Activated CD8-positive, alpha-beta memory T cell treated with anti-CD3 and anti-CD28 coated beads for 4 hours (primary cell): ENCODE results near the gene CLSTN3.

ENCODE experiments used
- DNase-seq, 2 donors: peaks; one replicate each; pipeline ENCODE4 v3.0.0-alpha.2; 2020; ENCODE audit warnings: low read depth in 2 of 2

The CLSTN3 gene

DNA sequence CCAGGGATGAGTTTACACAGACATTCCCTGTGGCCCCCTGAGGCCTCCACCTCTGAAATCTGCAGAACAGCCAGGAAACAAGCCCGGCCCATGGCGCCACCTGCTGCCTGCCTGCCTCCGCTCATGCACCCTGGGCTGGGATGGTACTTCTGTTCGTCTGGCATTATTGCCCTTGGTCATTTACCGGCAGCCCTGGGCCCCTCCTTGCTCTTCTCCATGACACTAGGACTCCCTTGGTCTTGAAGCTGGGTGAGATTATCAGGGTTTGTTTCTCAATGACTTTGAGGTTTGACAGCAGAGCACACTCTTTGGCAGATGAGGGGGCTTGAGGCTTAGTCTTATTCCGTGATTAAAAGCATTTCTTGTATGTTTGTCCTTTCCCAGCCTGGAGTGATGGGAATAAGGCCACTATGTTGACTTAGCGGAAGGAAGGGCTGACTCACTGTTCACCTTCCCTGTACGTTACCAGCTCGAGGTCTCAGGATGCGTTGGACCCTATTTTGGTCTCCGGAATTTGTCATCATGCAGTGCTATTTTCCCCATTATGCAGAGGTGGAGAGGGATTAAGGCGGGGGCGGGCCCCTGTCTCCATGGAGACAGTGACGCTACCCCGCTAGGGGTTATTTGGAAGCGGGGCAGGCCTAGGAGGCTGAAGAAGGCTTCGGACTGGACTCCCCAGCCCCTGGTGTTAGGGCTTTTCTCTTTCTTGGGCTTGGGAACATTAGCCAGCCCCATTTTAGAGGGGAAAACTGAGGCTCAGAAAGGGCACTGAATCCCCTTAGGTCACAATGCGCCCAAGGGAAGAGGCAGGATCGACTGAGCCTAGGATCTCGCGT is 58.6 kb downstream of the CLSTN3 start:
- DNase-seq, result peak; percentile 19 to 36

DNA sequence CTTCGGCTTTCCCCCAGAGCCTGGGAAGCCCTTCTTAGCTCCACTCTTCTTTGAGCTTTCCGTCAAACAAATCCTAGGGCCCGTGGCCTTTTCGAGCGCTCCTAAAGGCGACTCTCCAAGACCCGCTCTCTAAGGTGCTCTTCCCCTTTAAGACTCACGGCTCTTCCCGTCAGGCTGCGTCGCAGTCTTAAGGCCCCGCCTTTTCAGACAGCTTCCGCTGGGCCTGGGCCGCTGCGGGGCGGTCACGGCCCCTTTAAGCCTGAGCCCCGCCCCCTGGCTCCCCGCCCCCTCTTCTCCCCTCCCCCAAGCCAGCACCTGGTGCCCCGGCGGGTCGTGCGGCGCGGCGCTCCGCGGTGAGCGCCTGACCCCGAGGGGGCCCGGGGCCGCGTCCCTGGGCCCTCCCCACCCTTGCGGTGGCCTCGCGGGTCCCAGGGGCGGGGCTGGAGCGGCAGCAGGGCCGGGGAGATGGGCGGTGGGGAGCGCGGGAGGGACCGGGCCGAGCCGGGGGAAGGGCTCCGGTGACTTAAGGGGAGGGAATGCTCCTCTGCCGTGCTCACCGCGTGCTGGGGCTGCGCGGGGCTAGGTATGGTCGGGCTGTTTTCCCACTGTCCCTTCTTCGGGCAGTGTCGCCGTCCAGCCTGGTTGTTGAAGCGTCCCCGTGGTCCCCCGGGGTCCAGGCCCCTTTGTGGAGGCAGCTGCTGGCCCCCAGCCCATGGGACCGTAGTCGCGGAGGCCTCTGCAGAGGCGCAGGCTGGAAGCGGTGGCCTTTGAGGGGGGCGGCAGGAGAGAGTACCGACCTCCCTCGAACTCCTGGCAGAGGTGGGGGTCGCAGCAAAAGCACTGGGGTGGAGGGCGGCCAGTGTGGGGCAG is 59.5 kb downstream of the CLSTN3 start, which contains the start of gene PEX5:
TSS of gene PEX5 (plus strand) at position 289 of the 870 bp plus-strand sequence. CDS start 692 bp downstream, outside the sequence.
- DNase-seq, result peak; percentile 70 to 75

DNA sequence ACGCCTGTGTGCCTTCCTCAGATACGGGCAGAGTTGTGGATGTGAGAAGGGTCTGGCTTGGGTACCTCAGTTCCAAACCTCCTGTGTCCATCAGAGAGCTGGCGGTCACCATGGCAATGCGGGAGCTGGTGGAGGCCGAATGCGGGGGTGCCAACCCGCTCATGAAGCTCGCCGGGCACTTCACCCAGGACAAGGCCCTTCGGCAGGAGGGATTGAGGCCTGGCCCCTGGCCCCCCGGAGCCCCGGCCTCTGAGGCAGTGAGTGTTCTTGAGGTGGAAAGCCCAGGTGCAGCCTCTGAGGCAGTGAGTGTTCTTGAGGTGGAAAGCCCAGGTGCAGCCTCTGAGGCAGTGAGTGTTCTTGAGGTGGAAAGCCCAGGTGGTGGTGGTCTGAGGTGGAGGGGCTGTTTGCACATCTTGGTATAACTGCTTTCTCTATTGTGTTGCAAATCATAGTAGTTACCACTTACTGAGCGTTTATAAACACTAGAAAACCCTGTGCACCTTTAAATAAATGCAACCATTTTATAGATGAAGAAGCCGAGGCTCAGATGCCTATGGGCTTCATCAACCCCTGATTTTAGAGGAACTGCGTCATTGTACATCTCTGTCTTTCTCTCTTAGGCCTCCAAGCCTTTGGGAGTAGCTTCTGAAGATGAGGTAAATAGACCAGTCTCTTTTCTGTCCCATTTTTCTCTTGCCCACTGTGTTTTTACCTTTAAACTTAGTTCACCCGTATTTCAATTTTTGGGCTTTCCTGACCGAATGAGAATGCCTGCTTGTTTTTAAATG is 60.3 kb downstream of the CLSTN3 start:
- no peak for DNase-seq

DNA sequence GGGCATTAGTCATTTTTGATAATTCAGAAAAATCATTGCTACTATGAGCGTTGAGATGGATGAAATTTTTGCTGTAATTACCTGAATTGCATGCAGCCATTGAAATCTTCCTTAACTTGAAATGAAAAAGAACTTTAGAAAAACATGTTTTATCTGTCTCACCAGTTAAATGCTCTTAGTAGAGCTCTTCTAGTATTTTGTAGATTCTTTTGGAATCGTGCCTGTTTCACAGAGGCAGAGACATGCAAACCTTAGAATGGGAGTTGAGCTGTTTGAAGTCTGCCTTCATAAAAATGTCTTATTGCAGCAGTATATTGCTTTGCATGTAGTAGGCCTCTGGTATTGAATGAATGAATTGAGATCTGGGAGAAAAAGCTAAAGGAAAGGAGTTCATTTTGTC is 63.5 kb downstream of the CLSTN3 start:
- no peak for DNase-seq

DNA sequence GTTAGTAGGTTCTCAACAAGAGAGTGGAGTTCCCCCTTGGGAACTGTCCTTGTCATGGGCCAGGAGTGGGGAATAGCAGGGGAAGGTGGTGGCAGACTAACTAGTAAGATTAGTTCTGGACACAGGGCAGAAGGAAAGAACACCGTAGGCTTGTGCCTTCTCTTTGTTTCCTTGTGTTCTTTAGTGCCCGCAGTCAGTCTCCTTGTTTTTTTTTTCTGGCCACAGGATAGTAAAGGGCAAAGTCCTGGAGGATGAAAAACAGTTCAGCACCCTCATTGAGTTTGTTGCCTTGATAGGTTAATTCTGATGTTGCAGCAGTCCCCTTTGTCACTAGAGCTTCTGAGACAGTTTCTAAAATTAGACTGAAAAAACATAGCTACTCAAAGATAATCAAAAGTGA is 67.7 kb downstream of the CLSTN3 start:
- DNase-seq, result no peak

DNA sequence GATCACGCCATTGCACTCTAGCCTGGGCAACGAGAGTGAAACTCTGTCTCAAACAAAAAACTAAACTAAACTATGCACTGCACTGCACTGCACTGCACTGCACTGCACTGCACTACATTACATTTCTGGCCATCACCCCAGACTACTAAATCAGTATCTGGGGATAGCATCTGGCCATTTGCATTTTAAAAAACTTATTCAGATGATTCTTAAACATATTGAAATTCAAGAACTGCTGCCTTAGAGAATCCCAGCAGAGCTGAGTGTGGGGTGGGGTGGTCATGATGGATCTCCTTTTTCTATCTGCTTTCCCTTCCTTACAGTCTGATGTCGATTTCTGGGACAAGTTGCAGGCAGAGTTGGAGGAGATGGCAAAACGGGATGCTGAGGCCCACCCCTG is 72.9 kb downstream of the CLSTN3 start:
- no peak for DNase-seq

DNA sequence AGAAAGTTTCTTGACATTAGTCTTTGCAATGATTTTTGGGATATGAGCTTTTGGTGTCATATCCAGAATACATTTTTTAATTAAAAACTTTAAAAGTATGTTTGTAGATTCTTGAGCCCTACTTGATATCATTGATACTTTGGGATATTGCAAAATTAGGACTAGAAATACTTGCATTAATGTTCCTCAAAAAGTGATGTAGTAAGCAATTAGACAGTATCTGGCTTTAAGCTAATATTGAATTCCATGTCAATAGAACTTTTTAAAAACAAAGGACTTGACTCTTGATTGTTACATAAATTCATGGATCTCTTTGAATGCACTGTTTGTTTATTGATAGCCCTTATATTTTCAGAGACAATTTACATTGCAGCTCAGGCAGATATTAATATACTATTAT is 74.9 kb downstream of the CLSTN3 start:
- DNase-seq, result no peak

DNA sequence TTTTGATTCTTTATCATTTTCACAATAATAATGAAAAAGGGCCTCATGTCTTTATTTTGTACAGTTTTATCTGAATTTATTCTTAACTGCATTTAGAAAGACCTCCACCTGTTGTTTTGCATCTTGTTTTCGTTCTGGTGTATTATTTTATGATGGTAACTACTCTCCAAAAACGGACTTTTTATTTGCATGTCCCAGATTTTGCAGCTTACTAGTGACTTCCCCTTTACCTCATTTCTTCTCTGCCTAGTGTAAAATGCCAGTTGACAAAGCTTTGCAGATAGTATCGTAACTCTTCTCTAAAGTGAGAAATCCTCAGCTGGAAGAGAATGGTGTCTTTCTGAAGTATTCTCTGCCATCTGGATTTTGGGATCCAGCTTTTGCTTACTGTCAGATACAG is 76.5 kb downstream of the CLSTN3 start:
- DNase-seq, result no peak

DNA sequence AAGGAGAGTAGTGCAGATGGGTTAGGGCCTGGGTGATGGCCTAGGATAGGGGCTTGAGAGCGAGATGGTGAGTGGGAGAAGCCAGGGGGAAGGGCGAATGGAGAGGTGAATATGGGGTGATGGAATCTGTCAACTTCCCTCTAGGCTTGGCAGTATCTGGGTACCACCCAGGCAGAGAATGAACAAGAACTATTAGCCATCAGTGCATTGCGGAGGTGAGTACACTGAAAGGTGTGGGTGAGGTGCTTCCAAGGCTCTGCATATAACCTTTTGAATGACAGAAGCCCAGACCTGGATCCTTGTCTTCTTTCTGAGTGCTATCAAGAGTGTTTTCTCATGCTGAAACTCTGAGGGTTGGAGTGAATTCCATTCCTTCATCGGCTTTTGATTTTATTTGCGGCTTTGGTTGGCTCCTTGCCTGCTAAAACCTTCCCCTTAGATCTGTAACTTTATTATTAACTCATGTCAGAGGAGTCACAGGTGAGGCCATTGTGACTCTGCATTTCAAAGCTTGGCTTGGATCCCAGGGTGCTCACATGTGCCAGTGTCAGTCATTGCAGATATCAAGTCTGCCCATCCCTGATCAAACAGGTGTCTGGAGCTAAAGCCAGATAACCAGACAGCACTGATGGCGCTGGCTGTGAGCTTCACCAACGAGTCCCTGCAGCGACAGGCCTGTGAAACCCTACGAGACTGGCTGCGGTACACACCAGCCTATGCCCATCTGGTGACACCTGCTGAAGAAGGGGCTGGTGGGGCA is 77.9 kb downstream of the CLSTN3 start:
- no peak for DNase-seq
